GM18870 (cell line): ENCODE results near the gene TAF11L6.
"Not testable (repeated sequence)": the region's sequence is repeated elsewhere in the genome, so short reads cannot be mapped to it uniquely, and the experiment has no call there.

Experiments used
- ATAC-seq: cut with Tn5 transposase; IDR thresholded peaks from one replicate; pipeline ENCODE4 v1.9.1; 2021; ENCODE audit warnings: moderate library complexity; ENCODE audit not compliant: unreplicated experiment

The TAF11L6 gene

GRCh38 chr5:17528369-17528768 lies at the start of gene TAF11L6:
Gene TAF11L6, plus strand, starts transcription at chr5:17528669.
- not testable (repeated sequence) for ATAC-seq

DNA sequence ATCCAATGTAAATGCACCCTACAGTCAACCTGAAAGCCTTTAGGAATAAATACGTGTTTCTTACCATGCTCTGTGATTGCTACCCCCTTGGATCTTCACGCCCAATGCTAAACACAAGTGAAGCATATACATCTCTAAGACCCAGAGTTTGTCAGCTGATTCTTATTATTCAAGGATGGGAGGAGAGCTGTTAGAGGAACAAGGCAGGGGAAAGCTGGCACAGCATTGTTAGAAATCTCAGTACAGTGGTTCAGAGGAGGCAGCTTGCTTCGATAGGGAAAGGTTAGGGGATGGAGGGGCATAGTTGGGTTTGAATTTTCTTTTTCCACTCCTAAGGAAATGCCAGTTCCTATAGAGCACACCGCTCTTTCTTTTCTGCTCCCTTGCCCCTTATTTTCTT lies 47.1 kb upstream of the TAF11L6 start:
- no peak for ATAC-seq

DNA sequence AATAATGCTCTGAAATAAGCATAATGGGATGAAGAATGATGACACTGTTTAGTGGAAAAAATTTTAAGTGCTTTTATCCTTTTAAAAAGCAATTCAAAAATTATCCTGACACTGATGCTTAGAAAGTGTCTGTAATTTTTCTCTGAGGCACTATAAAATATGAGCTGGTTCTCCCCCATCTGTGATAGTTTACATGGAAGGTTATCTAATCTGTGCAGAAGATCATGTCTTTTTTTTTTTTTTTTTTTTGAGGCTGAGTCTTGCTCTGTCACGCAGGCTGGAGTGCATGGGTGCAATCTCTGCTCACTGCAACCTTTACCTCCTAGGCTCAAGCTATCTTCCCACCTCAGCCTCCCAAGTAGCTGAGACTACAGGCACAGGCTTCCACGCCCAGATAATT lies 45.7 kb upstream of the TAF11L6 start:
- ATAC-seq, result no peak

GRCh38 chr5:17486464-17487173 lies 41.9 kb upstream of the TAF11L6 start:
- ATAC-seq, result not testable (repeated sequence)

- no peak for ATAC-seq
Observed at GRCh38 chr5:17487174-17487512, 41.3 kb upstream of the TAF11L6 start.

DNA sequence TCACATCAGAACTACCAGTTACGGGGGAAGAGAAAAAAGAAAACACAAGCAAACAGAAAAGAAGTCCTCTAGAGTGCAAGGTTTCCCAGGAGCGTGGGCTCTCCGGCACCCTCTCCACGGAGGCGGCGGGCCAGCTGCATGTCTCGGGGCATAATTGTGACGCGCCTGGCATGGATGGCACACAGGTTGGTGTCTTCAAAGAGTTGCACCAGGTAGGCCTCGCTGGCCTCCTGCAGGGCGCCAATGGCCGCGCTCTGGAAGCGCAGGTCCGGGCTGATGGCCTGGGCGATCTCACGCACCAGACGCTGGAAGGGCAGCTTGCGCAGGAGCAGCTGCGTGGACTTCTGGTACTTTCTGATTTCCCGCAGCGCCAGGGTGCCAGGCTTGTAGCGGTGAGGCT lies 37.2 kb upstream of the TAF11L6 start:
- not testable (repeated sequence) for ATAC-seq

DNA sequence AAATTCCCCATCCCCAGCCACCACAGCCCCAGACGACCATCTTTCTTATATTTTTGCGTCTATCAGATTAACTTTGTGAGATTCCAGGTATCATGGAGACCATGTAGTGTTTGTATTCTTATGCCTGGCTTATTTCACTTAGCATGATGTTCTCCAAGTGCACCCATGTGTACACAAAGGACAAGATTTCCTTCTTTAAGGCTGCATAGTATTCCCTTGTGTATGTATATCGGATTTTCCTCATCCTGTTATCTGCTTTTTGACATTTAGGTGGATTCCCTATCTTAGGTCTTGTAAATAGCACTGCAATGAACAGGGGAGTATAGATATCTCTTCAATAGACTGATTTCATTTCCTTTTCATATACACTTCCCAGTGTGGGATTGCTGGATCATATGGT lies 35.7 kb upstream of the TAF11L6 start:
- no peak for ATAC-seq

DNA sequence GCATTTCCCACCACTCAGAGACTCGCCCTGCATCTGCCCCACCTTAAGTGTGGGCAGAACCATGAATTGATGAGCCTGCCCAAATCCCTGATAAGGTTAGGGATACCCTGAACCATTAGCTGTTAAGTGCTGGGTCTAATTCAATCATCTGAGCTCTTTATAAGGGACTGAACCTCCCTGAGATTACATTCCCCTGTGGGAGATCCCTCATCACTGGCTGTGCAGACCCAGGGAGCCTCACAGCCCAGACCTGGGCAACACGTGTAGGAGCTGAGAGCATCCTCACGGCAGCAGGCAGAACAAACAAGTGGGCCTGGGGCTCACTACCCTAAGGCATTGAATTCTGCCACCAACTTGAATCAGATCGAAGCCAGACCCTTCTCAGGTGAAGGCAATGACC lies 31.0 kb upstream of the TAF11L6 start:
- ATAC-seq, result no peak

DNA sequence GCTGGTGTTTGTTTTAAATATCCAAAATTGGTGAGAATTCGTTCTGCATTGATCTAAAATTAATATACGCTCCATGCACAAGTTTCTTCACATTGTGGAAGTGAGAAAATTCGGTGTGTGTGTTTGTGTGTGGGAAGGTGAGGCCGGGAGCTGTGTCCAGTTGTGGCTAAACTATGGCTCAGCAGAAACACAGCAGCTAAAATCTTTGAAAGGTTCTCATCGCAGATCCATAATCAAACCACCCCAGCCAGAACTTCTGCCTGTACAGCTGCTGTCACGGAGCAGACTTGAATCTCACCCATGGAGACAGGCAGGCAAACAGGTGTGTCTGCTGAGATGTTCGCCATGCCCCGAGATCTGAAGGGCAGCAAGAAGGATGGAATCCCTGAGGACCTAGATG lies 30.5 kb upstream of the TAF11L6 start, which contains the start of gene TAF11L2:
Gene TAF11L2 (plus strand): TSS at position 301 of the 400 bp plus-strand sequence.
- ATAC-seq, result not testable (repeated sequence)

DNA sequence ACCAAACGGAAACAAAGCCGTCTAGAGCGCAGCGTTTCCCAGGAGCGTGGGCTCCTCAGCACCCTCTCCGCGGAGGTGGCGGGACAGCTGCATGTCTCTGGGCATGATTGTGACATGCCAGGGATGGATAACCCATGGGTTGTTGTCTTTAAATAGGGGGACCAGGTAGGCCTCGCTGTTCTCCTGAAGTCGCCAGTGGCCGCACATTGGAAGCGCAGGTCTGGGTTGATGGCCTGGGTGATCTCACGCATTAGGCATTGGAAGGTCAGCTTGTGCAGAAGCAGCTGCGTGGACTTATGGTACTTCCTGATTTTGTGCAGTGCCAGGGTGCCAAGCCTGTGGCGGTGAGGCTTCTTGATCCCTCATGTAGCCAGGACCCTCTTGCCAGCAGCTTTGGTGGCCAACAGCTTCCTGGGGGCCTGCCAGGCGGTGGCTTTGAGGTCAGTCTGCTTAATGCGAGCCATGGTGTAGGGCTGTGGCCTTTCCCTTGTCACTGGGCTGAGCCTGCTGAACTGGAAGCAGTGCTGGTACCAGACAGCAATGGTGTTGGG lies 16.6 kb upstream of the TAF11L6 start:
- ATAC-seq, result no peak

GRCh38 chr5:17517526-17517925 lies 10.9 kb upstream of the TAF11L6 start:
- ATAC-seq, result not testable (repeated sequence)

GRCh38 chr5:17518067-17518466 lies 10.4 kb upstream of the TAF11L6 start, which contains the start of gene TAF11L3:
Gene TAF11L3, plus strand, starts transcription at chr5:17518367.
- not testable (repeated sequence) for ATAC-seq

GRCh38 chr5:17519508-17519907 lies 9.0 kb upstream of the TAF11L6 start:
- ATAC-seq, result not testable (repeated sequence)

- ATAC-seq, result not testable (repeated sequence)
Observed at GRCh38 chr5:17521501-17521900, 7.0 kb upstream of the TAF11L6 start, which contains the start of gene TAF11L4. Gene TAF11L4, plus strand, starts transcription at chr5:17521801.

DNA sequence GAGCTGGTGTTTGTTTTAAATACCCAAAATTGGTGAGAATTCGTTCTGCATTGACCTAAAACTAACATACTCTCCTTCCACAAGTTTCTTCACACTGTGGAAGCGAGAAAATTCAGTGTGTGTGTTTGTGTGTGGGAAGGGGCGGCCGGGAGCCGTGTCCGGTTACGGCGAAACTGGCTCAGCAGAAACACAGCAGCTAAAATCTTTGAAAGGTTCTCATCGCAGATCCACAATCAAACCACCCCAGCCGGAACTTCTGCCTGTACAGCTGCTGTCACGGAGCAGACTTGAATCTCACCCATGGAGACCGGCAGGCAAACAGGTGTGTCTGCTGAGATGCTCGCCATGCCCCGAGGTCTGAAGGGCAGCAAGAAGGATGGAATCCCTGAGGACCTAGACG lies 3.5 kb upstream of the TAF11L6 start, which contains the start of gene TAF11L5:
Gene TAF11L5 (plus strand): TSS at position 301 of the 400 bp plus-strand sequence.
- ATAC-seq, result not testable (repeated sequence)

DNA sequence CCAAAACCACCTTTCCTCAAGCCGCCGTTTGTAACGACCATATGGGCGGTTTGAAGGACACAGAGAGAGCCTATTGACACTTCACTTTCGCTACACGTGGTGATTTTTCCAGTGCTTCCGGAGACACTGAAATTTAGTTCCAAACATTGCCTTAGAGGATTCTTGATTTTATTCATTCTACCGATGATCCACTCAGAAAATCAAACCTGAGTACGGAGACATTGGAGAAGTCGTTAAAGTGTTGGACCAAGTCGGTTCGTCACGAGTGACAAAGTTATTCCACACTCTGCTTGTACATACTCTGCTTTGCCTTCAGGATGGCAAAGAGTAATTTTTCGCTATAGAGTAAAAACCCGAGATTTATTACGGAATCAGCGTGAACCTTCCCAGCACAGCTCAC lies 2.0 kb upstream of the TAF11L6 start:
- ATAC-seq, result not testable (repeated sequence)
